Natural killer cell (primary cell): ENCODE results near the gene IRX3. TPM values are rescaled to one million over a fixed set of nuclear protein-coding genes. Genes with fewer than 3 reads are reported as not detected.

Experiments
- ATAC-seq, 3 donors: fragments of 150-1000 bp in 2 of 3; fragments of 200-7000 bp in 1 of 3; cut with Tn5 transposase; 1 replicate in 1 of 3; 2 replicates in 2 of 3; pipeline ENCODE4 v1.10.0; 2021; ENCODE audit warnings: mild to moderate bottlenecking in 2 of 3, moderate library complexity in 2 of 3
- DNase-seq, 2 donors: peaks; one replicate each; pipeline versions ENCODE4 v3.0.0 to v3.0.0-alpha.2; 2013 to 2021; ENCODE audit warnings: mixed read lengths in 1 of 2
- H3K27ac ChIP-seq: one replicate; pipeline ENCODE4 v1.5.1; 2013; ENCODE audit warnings: mild to moderate bottlenecking, low read length
- H3K27me3 ChIP-seq: one replicate; pipeline ENCODE4 v1.6.1; 2013; ENCODE audit warnings: low read length; ENCODE audit not compliant: control insufficient read depth, insufficient read depth
- H3K36me3 ChIP-seq: one replicate; pipeline ENCODE4 v1.6.1; 2013; ENCODE audit warnings: low read length; ENCODE audit not compliant: control insufficient read depth, insufficient read depth
- H3K4me1 ChIP-seq: one replicate; pipeline ENCODE4 v1.6.1; 2013; ENCODE audit warnings: low read length; ENCODE audit not compliant: control insufficient read depth, insufficient read depth
- H3K4me3 ChIP-seq: one replicate; pipeline ENCODE4 v1.5.1; 2013; ENCODE audit warnings: low read length
- H3K9me3 ChIP-seq: one replicate; pipeline ENCODE4 v1.6.1; 2013; ENCODE audit warnings: low read length; ENCODE audit not compliant: control insufficient read depth, insufficient read depth
- H3K27ac Mint-ChIP-seq, 2 donors: one replicate each; pipeline ENCODE4 v1.8.0; 2022; ENCODE audit warnings: mild to moderate bottlenecking in 2 of 2, mixed read lengths in 2 of 2, moderate library complexity in 1 of 2
- H3K27me3 Mint-ChIP-seq, 2 donors: one replicate each; pipeline ENCODE4 v1.8.0; 2022; ENCODE audit warnings: low read depth in 2 of 2, mixed read lengths in 2 of 2
- H3K36me3 Mint-ChIP-seq: one replicate; pipeline ENCODE4 v1.8.0; 2022; ENCODE audit warnings: mixed read lengths
- H3K4me1 Mint-ChIP-seq, 2 donors: one replicate each; pipeline ENCODE4 v1.8.0; 2022; ENCODE audit warnings: mixed read lengths in 2 of 2
- H3K4me3 Mint-ChIP-seq: one replicate; pipeline ENCODE4 v1.8.0; 2022; ENCODE audit warnings: mild to moderate bottlenecking, moderate library complexity, mixed read lengths
- H3K9me3 Mint-ChIP-seq, 2 donors: one replicate each; pipeline ENCODE4 v1.8.0; 2022; ENCODE audit warnings: mixed read lengths in 2 of 2
- whole genome bisulfite sequencing: methylation state at CpG from one replicate; pipeline ENCODE4 v1.1.7; 2013; ENCODE audit warnings: missing lambda C conversion rate; ENCODE audit not compliant: insufficient coverage; 5-methylcytosine and 5-hydroxymethylcytosine counted together
- intact Hi-C: fragments of 100-400 bp; cut with micrococcal nuclease; formaldehyde crosslinking; loops from one replicate; pipeline ENCODE4 v1.14.2; 2022
- total RNA-seq, 4 donors: library from RNA; stranded (reverse); fragments of 120-200 nt in 1 of 4; gene quantifications; one replicate each; pipeline versions ENCODE4 v1.2.3 to v1.2.4, GENCODE V29; 2013 to 2022
- TF ChIP-seq, protein P1 (sequence below): fragments of 200-600 bp; IDR thresholded peaks from one replicate; pipeline ENCODE4 v1.8.0; 2022; ENCODE audit warnings: antibody characterized with exemption

IRX3 gene
- total RNA-seq, 3 donors from 2014 or later (not counting 1 experiment from before 2014, with no cell fraction given) = not detected

DNA sequence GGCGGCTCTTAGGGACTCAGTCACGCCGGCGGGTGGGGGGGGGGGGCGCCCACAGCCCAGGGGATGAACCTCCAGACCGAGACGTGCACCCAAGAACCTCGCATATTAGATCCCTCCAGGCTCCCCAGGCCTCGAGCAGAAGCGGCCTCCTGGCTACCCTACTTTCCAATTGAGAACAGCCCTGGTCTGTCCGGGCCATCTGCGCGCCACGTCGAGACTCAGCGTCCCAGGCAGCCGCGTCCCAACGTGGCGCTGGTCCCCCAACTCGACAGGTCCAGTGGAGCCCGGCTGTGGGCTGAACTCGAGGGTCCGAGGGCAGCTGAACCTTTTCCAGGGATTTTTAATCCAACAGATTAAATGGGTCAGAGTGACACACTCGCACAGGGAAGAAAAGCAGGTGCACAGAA lies 2.3 kb upstream of the IRX3 start:
- TF ChIP-seq, protein P1, sequence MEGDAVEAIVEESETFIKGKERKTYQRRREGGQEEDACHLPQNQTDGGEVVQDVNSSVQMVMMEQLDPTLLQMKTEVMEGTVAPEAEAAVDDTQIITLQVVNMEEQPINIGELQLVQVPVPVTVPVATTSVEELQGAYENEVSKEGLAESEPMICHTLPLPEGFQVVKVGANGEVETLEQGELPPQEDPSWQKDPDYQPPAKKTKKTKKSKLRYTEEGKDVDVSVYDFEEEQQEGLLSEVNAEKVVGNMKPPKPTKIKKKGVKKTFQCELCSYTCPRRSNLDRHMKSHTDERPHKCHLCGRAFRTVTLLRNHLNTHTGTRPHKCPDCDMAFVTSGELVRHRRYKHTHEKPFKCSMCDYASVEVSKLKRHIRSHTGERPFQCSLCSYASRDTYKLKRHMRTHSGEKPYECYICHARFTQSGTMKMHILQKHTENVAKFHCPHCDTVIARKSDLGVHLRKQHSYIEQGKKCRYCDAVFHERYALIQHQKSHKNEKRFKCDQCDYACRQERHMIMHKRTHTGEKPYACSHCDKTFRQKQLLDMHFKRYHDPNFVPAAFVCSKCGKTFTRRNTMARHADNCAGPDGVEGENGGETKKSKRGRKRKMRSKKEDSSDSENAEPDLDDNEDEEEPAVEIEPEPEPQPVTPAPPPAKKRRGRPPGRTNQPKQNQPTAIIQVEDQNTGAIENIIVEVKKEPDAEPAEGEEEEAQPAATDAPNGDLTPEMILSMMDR = no peak
- Histone ChIP-seq H3K4me3 (no peak overlapping the region), H3K27me3 (peaks cover 20% of the 10 kb centered on the region), H3K27ac (no peak overlapping the region), H3K4me1 (peaks cover 5% of the 10 kb centered on the region), H3K36me3 (no peaks in the 10 kb centered on the region), H3K9me3 (no peaks in the 10 kb centered on the region)
- Mint-ChIP-seq H3K4me1 (peaks cover 6 to 11% of the 10 kb centered on the region in 2 donors), H3K9me3 (no peaks in the 10 kb centered on the region), H3K27ac (no peak overlapping the region), H3K4me3 (no peak overlapping the region), H3K36me3 (peaks cover 7% of the 10 kb centered on the region), H3K27me3 (peaks cover 56 to 61% of the 10 kb centered on the region in 2 donors)
- intact Hi-C loops = no loop called here
- WGBS = 13% methylated on average over 25 of the region's 25 CpGs
- no peak for ATAC-seq
- no peak for DNase-seq

- intact Hi-C loops = no loop called here
- peaks cover 6 to 17% of the 10 kb centered on the region in 2 donors for H3K4me1 Mint-ChIP-seq
- ATAC-seq (no peak), DNase-seq (no peak)
- H3K27ac Mint-ChIP-seq = no peak overlapping the region
- WGBS = 16% methylated on average over 31 of the region's 38 CpGs
- peaks cover 56 to 61% of the 10 kb centered on the region in 2 donors for H3K27me3 Mint-ChIP-seq
- peaks cover 5% of the 10 kb centered on the region for H3K4me1 ChIP-seq
- H3K27me3 ChIP-seq = peaks cover 21% of the 10 kb centered on the region
- no peaks in the 10 kb centered on the region for H3K36me3 ChIP-seq
- H3K9me3 Mint-ChIP-seq = no peaks in the 10 kb centered on the region
- H3K36me3 Mint-ChIP-seq = peaks cover 11% of the 10 kb centered on the region
- no peak overlapping the region for H3K4me3 ChIP-seq
- no peak overlapping the region for H3K27ac ChIP-seq
- TF ChIP-seq, protein P1 = no peak
- H3K9me3 ChIP-seq = no peaks in the 10 kb centered on the region
- H3K4me3 Mint-ChIP-seq = no peak overlapping the region
These were observed 1.6 kb upstream of the IRX3 start for GRCh38 chr16:54288030-54288834.

DNA sequence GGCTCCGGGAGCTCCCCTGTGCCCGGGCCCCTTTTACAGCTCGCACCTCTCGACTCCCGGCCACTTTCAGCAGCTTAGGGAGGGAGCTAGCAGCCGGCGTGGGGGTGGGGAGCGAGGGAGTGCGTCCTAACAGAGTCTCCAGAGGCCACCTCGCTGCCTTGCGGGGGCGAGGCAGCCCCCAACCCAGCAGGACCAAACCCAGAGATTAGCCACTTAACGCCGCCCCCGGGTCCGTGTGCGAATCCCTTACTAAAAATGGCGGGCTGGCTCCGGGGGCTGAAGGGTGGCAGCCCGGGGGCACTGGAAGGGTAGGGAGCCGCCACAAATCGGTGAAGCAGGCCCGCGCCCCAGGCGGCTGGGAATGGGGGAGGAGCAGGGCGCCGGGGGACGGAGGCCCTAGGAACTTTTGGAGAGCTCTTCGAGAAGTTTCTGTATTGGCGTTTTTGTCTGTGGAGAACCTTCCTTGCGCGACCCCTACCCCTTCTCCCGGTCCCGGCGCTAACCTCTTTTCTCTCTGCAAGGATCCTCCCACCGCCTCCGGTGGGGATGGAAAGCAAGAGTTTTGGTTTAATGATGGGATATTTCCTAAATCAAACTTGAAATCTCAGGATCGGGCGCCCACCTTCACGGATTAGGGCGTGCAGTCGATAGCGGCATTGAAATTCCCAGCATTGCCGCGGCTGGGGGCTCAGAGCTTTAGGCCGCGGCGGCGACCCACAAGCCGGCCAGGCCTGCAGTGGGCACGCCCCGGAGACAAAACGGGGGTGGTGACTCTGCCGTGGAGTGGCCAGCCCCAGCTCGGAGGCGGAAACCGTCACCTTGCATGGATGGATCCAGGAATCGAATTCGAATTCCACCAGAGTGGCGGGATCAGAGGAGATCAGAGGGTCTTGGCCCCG lies 793 bp upstream of the IRX3 start:
- H3K27ac Mint-ChIP-seq = no peak overlapping the region

More for the DNA sequence above, 793 bp upstream of the IRX3 start:
- TF ChIP-seq, protein P1 = no peak
- Histone ChIP-seq H3K4me1 (peaks cover 5% of the 10 kb centered on the region), H3K36me3 (no peaks in the 10 kb centered on the region), H3K27ac (no peak overlapping the region), H3K27me3 (peaks cover 28% of the 10 kb centered on the region), H3K4me3 (no peak overlapping the region), H3K9me3 (no peaks in the 10 kb centered on the region)
- Mint-ChIP-seq H3K4me3 (no peak overlapping the region), H3K27me3 (peaks cover 56 to 61% of the 10 kb centered on the region in 2 donors), H3K9me3 (no peaks in the 10 kb centered on the region), H3K36me3 (peaks cover 16% of the 10 kb centered on the region), H3K4me1 (peaks cover 6 to 21% of the 10 kb centered on the region in 2 donors)
- 5% methylated on average over 57 of the region's 61 CpGs for WGBS
- intact Hi-C loops = no loop called here
- DNase-seq (no peak), ATAC-seq (no peak)
